ENCODE data around the gene ZNF821. TPM values are rescaled to one million over a fixed set of nuclear protein-coding genes. Genes with fewer than 3 reads are reported as not detected.

The ZNF821 gene
- total RNA-seq, 2 donors from 2014 or later: 6.3 to 10.1 TPM

GRCh38 chr16:71851746-71852145 lies 32.2 kb downstream of the ZNF821 start:
- no peak overlapping the region for H3K9ac ChIP-seq (ENCODE audit: low read depth in 2 of 2, low read length in 2 of 2)
- no peak for TF ChIP-seq CTCF (IDR thresholded peaks at IDR 0.05)
- no peak overlapping the region for H3K27ac ChIP-seq
- DNase-seq: no peak
- H3K27me3 ChIP-seq: no peaks in the 10 kb centered on the region
- H3K9me3 ChIP-seq: no peaks in the 10 kb centered on the region
- H3K4me1 ChIP-seq: peaks cover 4% of the 10 kb centered on the region
- intact Hi-C loops (cut with DNase I): no loop called here
- H3K4me3 ChIP-seq: no peak overlapping the region
- H3K36me3 ChIP-seq: no peaks in the 10 kb centered on the region

GRCh38 chr16:71848622-71849021 lies 35.4 kb downstream of the ZNF821 start:
- DNase-seq: no peak
- Histone ChIP-seq H3K9me3 (no peaks in the 10 kb centered on the region), H3K4me3 (no peak overlapping the region), H3K27ac (no peak overlapping the region), H3K27me3 (no peaks in the 10 kb centered on the region), H3K4me1 (peaks cover 4% of the 10 kb centered on the region), H3K9ac (ENCODE audit: low read depth in 2 of 2, low read length in 2 of 2) (no peak overlapping the region), H3K36me3 (no peaks in the 10 kb centered on the region)
- no peak for TF ChIP-seq CTCF (IDR thresholded peaks at IDR 0.05)
- intact Hi-C loops (cut with DNase I): no loop called here

DNA sequence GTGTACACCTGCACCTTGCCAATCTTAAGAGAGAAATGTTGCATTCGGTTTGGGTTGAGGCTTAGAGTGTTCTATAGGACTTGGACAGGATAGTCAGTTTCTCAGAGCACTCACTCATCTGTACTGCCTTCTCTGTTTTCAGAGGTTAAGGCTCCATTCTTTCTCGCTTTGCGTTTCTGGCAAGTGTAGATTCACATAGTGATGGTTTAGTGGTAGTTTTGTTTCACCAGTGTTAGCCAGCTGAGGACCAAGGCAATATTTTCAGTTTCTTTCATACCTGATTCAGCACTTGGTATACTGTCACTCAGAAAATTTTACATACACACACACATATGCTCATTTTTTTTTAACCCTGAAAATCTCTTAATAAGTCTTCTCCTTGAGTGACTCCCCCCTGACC lies 36.9 kb downstream of the ZNF821 start:
- Histone ChIP-seq H3K36me3 (no peaks in the 10 kb centered on the region), H3K27me3 (no peaks in the 10 kb centered on the region), H3K9ac (ENCODE audit: low read depth in 2 of 2, low read length in 2 of 2) (peak overlapping the region in 1 of 2 donors; percentile 96), H3K4me3 (peak overlapping the region; percentile 98), H3K9me3 (no peaks in the 10 kb centered on the region), H3K27ac (no peak overlapping the region), H3K4me1 (peaks cover 4% of the 10 kb centered on the region)
- TF ChIP-seq CTCF (IDR thresholded peaks at IDR 0.05): no peak
- intact Hi-C loops (cut with DNase I): no loop called here
- DNase-seq: no peak

DNA sequence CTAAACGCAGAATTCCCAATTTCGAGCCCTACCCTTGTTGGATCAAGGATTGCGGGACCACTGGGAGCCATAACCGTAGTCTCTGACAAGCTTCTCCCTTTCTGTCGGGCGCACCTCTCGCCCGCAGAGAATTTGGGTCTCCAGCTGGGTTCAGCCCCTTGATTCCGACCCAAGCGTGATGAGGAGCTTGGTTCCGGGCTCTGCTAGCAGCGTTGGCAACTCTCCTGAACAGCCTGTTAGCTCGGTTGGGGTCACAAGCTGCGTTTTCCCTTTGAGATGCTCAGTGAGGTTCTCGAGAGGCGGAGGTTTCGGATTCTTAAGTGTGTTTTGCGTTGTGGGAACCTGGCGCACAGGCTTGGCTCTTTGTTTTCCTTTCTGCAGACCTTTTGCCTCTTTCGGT lies 37.6 kb downstream of the ZNF821 start:
- H3K4me1 ChIP-seq: peaks cover 4% of the 10 kb centered on the region
- intact Hi-C loops (cut with DNase I): no loop called here
- H3K27ac ChIP-seq: peak overlapping the region; percentile 76
- TF ChIP-seq CTCF (IDR thresholded peaks at IDR 0.05): no peak
- peak overlapping the region; percentile 89 to 96 for H3K9ac ChIP-seq (ENCODE audit: low read depth in 2 of 2, low read length in 2 of 2)
- no peak for DNase-seq
- H3K27me3 ChIP-seq: no peaks in the 10 kb centered on the region
- H3K9me3 ChIP-seq: no peaks in the 10 kb centered on the region
- peak overlapping the region; percentile 98 for H3K4me3 ChIP-seq
- H3K36me3 ChIP-seq: no peaks in the 10 kb centered on the region

- Histone ChIP-seq H3K27me3 (no peaks in the 10 kb centered on the region), H3K4me3 (peak within 1 kb of the TSS; percentile 98), H3K27ac (peak within 1 kb of the TSS; percentile 76), H3K36me3 (no peaks in the 10 kb centered on the region), H3K9me3 (no peaks in the 10 kb centered on the region), H3K9ac (ENCODE audit: low read depth in 2 of 2, low read length in 2 of 2) (peak within 1 kb of the TSS; percentile 89 to 96), H3K4me1 (peaks cover 4% of the 10 kb centered on the region)
- intact Hi-C loops (cut with DNase I): no loop called here
- peak; percentile 92 for DNase-seq
- TF ChIP-seq CTCF (IDR thresholded peaks at IDR 0.05): no peak
Observed at GRCh38 chr16:71845639-71846430, 38.1 kb downstream of the ZNF821 start, which contains the start of gene ATXN1L. Gene ATXN1L (plus strand): TSS chr16:71845976. CDS start chr16:71849741, 3,765 bp downstream.
